CD4-positive, CD25-positive, alpha-beta regulatory T cell (primary cell): ENCODE data around the gene ENOSF1. TPM values are rescaled to one million over a fixed set of nuclear protein-coding genes. Genes with fewer than 3 reads are reported as not detected.

Experiments
- ATAC-seq, 2 donors: fragments of 150-1000 bp; cut with Tn5 transposase; one replicate each; pipeline ENCODE4 v1.10.0; 2021; ENCODE audit warnings: low read depth in 2 of 2, moderate number of reproducible peaks in 2 of 2, moderate library complexity in 1 of 2
- DNase-seq, 3 donors: peaks; one replicate each; pipeline versions ENCODE4 v3.0.0 to v3.0.0-alpha.2; 2012 to 2022; ENCODE audit warnings: mixed read lengths in 1 of 3
- H3K27ac ChIP-seq: one replicate; pipeline ENCODE4 v1.7.0; 2013; ENCODE audit warnings: mild to moderate bottlenecking, low read length; ENCODE audit not compliant: insufficient read depth, poor library complexity, severe bottlenecking
- H3K27me3 ChIP-seq: one replicate; pipeline ENCODE4 v1.7.0; 2013; ENCODE audit warnings: low read length; ENCODE audit not compliant: control insufficient read depth, insufficient read depth
- H3K36me3 ChIP-seq: one replicate; pipeline ENCODE4 v1.7.0; 2013; ENCODE audit warnings: mild to moderate bottlenecking, low read length, moderate library complexity; ENCODE audit not compliant: control insufficient read depth, insufficient read depth
- H3K4me1 ChIP-seq: 2 replicates; pipeline ENCODE4 v1.7.0; 2013; ENCODE audit warnings: mild to moderate bottlenecking, low read length; ENCODE audit not compliant: insufficient read depth, control insufficient read depth, poor library complexity, severe bottlenecking
- H3K4me3 ChIP-seq: one replicate; pipeline ENCODE4 v1.7.0; 2013; ENCODE audit warnings: low read depth, mild to moderate bottlenecking, low read length, moderate library complexity
- H3K9me3 ChIP-seq, 2 experiments: 1 replicate in 1 of 2; 2 replicates in 1 of 2; pipeline ENCODE4 v1.7.0; 2013; ENCODE audit warnings: low read length in 2 of 2, mild to moderate bottlenecking in 1 of 2, moderate library complexity in 1 of 2; ENCODE audit not compliant: control insufficient read depth in 2 of 2
- H3K27ac Mint-ChIP-seq, 3 donors: one replicate each; pipeline ENCODE4 v1.8.0; 2020 to 2022; ENCODE audit warnings: mild to moderate bottlenecking in 3 of 3, mixed read lengths in 3 of 3, moderate library complexity in 2 of 3
- H3K27me3 Mint-ChIP-seq: one replicate; pipeline ENCODE4 v1.8.0; 2022; ENCODE audit warnings: mild to moderate bottlenecking, mixed read lengths
- H3K36me3 Mint-ChIP-seq: one replicate; pipeline ENCODE4 v1.8.0; 2020; ENCODE audit warnings: mixed read lengths
- H3K4me1 Mint-ChIP-seq, 4 donors: one replicate each; pipeline ENCODE4 v1.8.0; 2020 to 2022; ENCODE audit warnings: mixed read lengths in 4 of 4, mild to moderate bottlenecking in 1 of 4
- H3K4me3 Mint-ChIP-seq, 4 donors: one replicate each; pipeline ENCODE4 v1.8.0; 2020 to 2022; ENCODE audit warnings: mild to moderate bottlenecking in 4 of 4, mixed read lengths in 4 of 4, moderate library complexity in 3 of 4
- H3K9me3 Mint-ChIP-seq, 7 donors: one replicate each; pipeline ENCODE4 v1.8.0; 2020 to 2022; ENCODE audit warnings: mixed read lengths in 7 of 7, mild to moderate bottlenecking in 3 of 7, moderate library complexity in 2 of 7
- polyA plus RNA-seq, 4 donors: library from polyadenylated mRNA; unstranded; fragments of 300-500 nt; fragmentation: Illumina TruSeq; gene quantifications; one replicate each; pipeline ENCODE4 v1.2.3, GENCODE V29; 2021
- total RNA-seq: library from RNA; stranded (reverse); gene quantifications from one replicate; pipeline ENCODE4 v1.2.3, GENCODE V29; 2022

ENOSF1 gene
- total and polyA plus RNA-seq, 5 donors from 2014 or later: 6.1 to 58.4 (median 9.8) TPM

- H3K27ac ChIP-seq: no peak overlapping the region
- H3K27me3 ChIP-seq: peaks cover 5% of the 10 kb centered on the region
- DNase-seq: no peak
- Mint-ChIP-seq H3K9me3 (peaks cover 0 to 2% (median 0%) of the 10 kb centered on the region in 7 donors), H3K4me3 (no peak overlapping the region), H3K27ac (no peak overlapping the region), H3K36me3 (peaks cover 4% of the 10 kb centered on the region), H3K27me3 (no peaks in the 10 kb centered on the region), H3K4me1 (peaks cover 0 to 13% (median 4%) of the 10 kb centered on the region in 4 donors)
- ATAC-seq: no peak
- no peaks in the 10 kb centered on the region for H3K9me3 ChIP-seq
- H3K4me3 ChIP-seq: no peak overlapping the region
- no peaks in the 10 kb centered on the region for H3K36me3 ChIP-seq
- no peaks in the 10 kb centered on the region for H3K4me1 ChIP-seq
Observed at GRCh38 chr18:649341-649740, 63.1 kb downstream of the ENOSF1 start.

DNA sequence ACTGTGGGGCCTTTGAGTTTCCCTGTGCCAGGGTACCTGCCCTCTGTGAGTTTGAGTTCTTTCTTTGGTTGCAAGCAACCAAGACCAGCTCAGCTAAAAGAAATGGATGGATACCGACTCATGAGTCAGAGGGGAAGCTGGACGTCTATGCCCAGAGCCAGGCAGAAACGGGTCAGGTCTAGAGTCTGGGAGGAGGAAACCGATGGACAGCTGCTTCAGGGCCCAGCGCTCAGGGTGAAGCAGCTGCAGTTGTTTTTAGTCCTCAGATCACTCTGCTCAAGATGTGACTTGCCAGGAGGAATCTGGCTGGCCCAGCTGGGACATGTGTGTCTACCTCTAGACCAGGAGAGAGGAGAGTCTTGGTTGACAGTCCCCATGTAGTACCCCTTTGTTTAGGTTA lies 65.1 kb downstream of the ENOSF1 start:
- Mint-ChIP-seq H3K27me3 (peaks cover 10% of the 10 kb centered on the region), H3K9me3 (peaks cover 0 to 2% (median 0%) of the 10 kb centered on the region in 7 donors), H3K36me3 (no peaks in the 10 kb centered on the region), H3K4me3 (no peak overlapping the region), H3K27ac (no peak overlapping the region), H3K4me1 (peaks cover 0 to 13% (median 4%) of the 10 kb centered on the region in 4 donors)
- H3K36me3 ChIP-seq: no peaks in the 10 kb centered on the region
- H3K4me3 ChIP-seq: no peak overlapping the region
- DNase-seq: no peak
- no peak for ATAC-seq
- H3K27ac ChIP-seq: no peak overlapping the region
- peaks cover 8% of the 10 kb centered on the region for H3K27me3 ChIP-seq
- H3K4me1 ChIP-seq: no peaks in the 10 kb centered on the region
- H3K9me3 ChIP-seq: no peaks in the 10 kb centered on the region

DNA sequence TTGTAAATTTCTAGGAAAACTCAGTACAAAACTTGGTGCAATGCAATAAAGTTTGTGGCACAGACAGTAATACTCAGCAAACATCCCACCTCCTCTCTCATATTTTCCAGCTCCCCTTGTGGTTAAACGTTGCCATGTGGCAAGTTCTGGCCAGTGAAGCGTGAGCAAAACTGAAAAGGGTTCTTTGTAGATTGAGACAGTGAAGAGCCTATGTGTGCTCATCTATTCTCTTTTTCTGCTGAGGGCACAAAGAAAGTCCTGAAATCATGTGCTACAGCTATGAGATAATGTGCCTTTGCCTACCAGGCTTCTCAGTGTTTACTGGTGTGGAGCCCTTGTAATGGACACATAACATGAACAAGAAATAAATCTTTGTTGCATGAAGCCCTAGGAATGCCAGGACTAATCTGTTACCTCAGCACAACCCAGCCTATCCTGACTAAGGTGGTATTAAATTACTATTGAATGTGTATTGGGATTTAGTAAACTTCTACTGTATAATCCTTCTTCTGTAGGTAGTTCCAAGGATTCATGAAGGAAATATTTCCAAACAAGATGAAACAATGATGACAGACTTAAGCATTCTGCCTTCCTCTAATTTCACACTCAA lies 67.9 kb downstream of the ENOSF1 start:
- ATAC-seq (no peak), DNase-seq (no peak)
- no peaks in the 10 kb centered on the region for H3K9me3 ChIP-seq
- Mint-ChIP-seq H3K4me3 (no peak overlapping the region), H3K9me3 (peaks cover 0 to 2% (median 0%) of the 10 kb centered on the region in 7 donors), H3K27me3 (peaks cover 12% of the 10 kb centered on the region), H3K27ac (no peak overlapping the region), H3K36me3 (no peaks in the 10 kb centered on the region), H3K4me1 (no peaks in the 10 kb centered on the region)
- H3K27me3 ChIP-seq: peaks cover 8% of the 10 kb centered on the region
- H3K4me3 ChIP-seq: no peak overlapping the region
- H3K4me1 ChIP-seq: no peaks in the 10 kb centered on the region
- no peak overlapping the region for H3K27ac ChIP-seq
- no peaks in the 10 kb centered on the region for H3K36me3 ChIP-seq

DNA sequence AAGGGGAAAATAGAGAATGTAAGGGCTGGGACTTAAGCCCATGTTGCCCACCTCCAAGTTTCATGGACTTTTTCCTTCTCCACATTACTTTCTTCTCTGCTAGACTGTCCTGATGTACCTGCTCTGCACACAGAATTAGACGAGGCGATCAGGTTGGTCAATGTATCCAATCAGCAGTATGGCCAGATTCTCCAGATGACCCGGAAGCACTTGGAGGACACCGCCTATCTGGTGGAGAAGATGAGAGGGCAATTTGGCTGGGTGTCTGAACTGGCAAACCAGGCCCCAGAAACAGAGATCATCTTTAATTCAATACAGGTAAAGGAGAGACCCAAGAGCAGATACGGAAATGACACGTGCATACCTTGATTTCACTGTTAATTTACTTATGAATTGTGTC lies 71.2 kb downstream of the ENOSF1 start:
- peaks cover 16% of the 10 kb centered on the region for H3K27me3 Mint-ChIP-seq

DNA sequence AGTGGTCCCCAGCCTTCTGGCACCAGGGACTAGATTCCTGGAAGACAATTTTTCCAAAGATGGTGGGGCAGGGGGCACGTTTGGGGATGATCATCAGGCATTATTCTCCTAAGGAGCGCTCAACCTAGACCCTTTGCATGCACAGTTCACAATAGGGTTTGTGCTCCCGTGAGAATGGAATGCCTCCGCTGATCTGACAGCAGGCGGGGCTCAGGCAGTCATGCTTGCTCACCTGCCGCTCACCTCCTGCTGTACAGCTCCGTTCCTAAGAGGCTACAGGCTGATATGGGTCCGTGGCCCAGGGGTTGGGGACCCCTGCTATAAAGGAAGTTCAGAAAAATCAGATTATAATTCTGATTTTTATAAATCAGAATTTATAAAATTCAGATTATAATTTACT lies 77.3 kb downstream of the ENOSF1 start:
- no peak overlapping the region for H3K4me3 Mint-ChIP-seq
- no peak for ATAC-seq
- H3K36me3 ChIP-seq: no peaks in the 10 kb centered on the region
- no peak for DNase-seq
- H3K4me1 Mint-ChIP-seq: no peaks in the 10 kb centered on the region
- no peak overlapping the region for H3K27ac ChIP-seq
- H3K4me1 ChIP-seq: no peaks in the 10 kb centered on the region
- no peak overlapping the region for H3K4me3 ChIP-seq
- H3K27ac Mint-ChIP-seq: no peak overlapping the region
- H3K9me3 Mint-ChIP-seq: peaks cover 0 to 5% (median 0%) of the 10 kb centered on the region in 7 donors
- H3K27me3 ChIP-seq: no peaks in the 10 kb centered on the region
- no peaks in the 10 kb centered on the region for H3K9me3 ChIP-seq
- no peaks in the 10 kb centered on the region for H3K36me3 Mint-ChIP-seq
- peaks cover 18% of the 10 kb centered on the region for H3K27me3 Mint-ChIP-seq

More for the DNA sequence above, 71.2 kb downstream of the ENOSF1 start:
- no peaks in the 10 kb centered on the region for H3K4me1 ChIP-seq
- H3K27me3 ChIP-seq: peaks cover 8% of the 10 kb centered on the region
- no peak overlapping the region for H3K27ac ChIP-seq
- no peaks in the 10 kb centered on the region for H3K36me3 ChIP-seq
- Mint-ChIP-seq H3K9me3 (no peaks in the 10 kb centered on the region), H3K4me1 (no peaks in the 10 kb centered on the region), H3K4me3 (no peak overlapping the region), H3K27ac (no peak overlapping the region), H3K36me3 (no peaks in the 10 kb centered on the region)
- H3K4me3 ChIP-seq: no peak overlapping the region
- no peaks in the 10 kb centered on the region for H3K9me3 ChIP-seq
- no peak for DNase-seq
- no peak for ATAC-seq

DNA sequence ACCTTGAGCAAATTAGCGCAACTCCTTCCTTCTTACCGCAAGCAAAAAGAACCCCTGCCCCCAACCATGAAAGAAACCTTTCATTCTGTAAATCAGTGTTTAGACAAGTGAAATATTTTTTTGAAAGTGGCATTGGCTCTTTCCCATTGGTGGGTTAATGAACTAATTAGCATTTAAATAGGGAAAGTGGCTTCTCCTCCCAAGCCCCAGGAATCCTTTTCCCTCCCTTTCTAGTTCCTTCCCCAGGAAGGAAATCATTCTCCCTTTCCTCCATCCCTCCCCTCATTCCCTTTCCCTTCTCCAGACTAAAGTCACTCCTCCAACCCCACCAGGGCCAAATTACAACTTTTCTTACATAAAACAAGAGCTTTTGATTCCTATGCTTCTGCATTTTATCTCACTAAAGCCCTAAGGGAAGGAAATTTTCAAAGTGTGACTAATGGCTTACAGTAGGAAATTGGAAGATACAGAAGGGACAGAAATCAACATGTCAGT lies 77.8 kb downstream of the ENOSF1 start:
- H3K9me3 ChIP-seq: no peaks in the 10 kb centered on the region
- DNase-seq: no peak
- Mint-ChIP-seq H3K4me3 (no peak overlapping the region), H3K36me3 (no peaks in the 10 kb centered on the region), H3K4me1 (no peaks in the 10 kb centered on the region), H3K27ac (no peak overlapping the region), H3K9me3 (peaks cover 0 to 5% (median 0%) of the 10 kb centered on the region in 7 donors), H3K27me3 (peaks cover 21% of the 10 kb centered on the region)
- H3K4me3 ChIP-seq: no peak overlapping the region
- no peak overlapping the region for H3K27ac ChIP-seq
- no peaks in the 10 kb centered on the region for H3K36me3 ChIP-seq
- no peaks in the 10 kb centered on the region for H3K4me1 ChIP-seq
- no peak for ATAC-seq
- H3K27me3 ChIP-seq: no peaks in the 10 kb centered on the region

- H3K4me1 Mint-ChIP-seq: peaks cover 0 to 5% (median 0%) of the 10 kb centered on the region in 4 donors
- no peaks in the 10 kb centered on the region for H3K9me3 ChIP-seq
- H3K27ac ChIP-seq: no peak overlapping the region
- DNase-seq: no peak
- H3K4me3 Mint-ChIP-seq: no peak overlapping the region
- peaks cover 0 to 5% (median 0%) of the 10 kb centered on the region in 7 donors for H3K9me3 Mint-ChIP-seq
- no peaks in the 10 kb centered on the region for H3K4me1 ChIP-seq
- H3K36me3 ChIP-seq: no peaks in the 10 kb centered on the region
- no peaks in the 10 kb centered on the region for H3K27me3 ChIP-seq
- no peak for ATAC-seq
- no peak overlapping the region for H3K4me3 ChIP-seq
- H3K27me3 Mint-ChIP-seq: peaks cover 33% of the 10 kb centered on the region
- H3K36me3 Mint-ChIP-seq: no peaks in the 10 kb centered on the region
- H3K27ac Mint-ChIP-seq: no peak overlapping the region
Observed at GRCh38 chr18:631560-631959, 80.9 kb downstream of the ENOSF1 start.
